ENCODE results near the gene PRKAB1.
"Not testable (repeated sequence)": the region's sequence is repeated elsewhere in the genome, so short reads cannot be mapped to it uniquely, and the experiment has no call there.

The PRKAB1 gene, protein sequence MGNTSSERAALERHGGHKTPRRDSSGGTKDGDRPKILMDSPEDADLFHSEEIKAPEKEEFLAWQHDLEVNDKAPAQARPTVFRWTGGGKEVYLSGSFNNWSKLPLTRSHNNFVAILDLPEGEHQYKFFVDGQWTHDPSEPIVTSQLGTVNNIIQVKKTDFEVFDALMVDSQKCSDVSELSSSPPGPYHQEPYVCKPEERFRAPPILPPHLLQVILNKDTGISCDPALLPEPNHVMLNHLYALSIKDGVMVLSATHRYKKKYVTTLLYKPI

DNA sequence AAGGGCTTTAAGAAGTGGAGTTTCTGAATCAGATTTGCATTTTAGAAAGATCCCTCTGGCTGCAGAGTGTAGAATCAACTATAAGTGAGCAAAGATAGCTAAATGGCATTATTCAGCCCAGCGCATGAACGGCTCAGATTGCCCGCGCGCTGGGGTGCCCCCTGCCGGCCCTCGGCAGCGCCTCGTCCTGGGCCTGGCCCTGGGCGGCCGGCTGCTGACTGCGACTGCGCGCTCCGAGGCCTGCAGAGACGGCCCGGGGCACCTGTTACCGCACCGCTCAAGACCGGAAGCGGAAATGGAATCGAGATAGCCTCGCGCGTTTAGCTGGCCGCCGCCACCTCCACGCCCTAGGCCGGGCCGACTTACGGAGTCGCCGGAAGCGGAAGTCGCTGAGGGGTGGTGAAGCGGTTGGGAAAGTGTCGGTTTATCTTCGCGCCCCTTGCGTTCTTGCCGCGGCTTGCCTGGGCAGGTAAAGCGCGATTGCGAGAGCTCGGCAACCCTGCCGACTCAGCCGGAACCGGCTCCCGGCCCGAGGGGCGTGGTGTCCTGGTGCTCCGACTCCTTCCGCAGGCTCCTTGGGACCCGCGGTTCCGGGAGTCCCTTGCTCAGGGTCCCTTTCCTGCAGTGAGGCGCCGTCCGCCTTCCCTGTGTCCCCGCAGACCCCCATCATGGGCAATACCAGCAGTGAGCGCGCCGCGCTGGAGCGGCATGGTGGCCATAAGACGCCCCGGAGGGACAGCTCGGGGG, at the start of gene PRKAB1:
Gene PRKAB1 (plus strand): TSS at position 557 of the 747 bp plus-strand sequence. CDS start 112 bp downstream, at position 669.
- H3K4me3 ChIP-seq (ENCODE audit: low read depth, low read length): peak within 1 kb of the TSS; percentile 90
- DNase-seq (ENCODE audit: low read depth): peak; percentile 94
- TF ChIP-seq, protein P1, sequence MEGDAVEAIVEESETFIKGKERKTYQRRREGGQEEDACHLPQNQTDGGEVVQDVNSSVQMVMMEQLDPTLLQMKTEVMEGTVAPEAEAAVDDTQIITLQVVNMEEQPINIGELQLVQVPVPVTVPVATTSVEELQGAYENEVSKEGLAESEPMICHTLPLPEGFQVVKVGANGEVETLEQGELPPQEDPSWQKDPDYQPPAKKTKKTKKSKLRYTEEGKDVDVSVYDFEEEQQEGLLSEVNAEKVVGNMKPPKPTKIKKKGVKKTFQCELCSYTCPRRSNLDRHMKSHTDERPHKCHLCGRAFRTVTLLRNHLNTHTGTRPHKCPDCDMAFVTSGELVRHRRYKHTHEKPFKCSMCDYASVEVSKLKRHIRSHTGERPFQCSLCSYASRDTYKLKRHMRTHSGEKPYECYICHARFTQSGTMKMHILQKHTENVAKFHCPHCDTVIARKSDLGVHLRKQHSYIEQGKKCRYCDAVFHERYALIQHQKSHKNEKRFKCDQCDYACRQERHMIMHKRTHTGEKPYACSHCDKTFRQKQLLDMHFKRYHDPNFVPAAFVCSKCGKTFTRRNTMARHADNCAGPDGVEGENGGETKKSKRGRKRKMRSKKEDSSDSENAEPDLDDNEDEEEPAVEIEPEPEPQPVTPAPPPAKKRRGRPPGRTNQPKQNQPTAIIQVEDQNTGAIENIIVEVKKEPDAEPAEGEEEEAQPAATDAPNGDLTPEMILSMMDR (IDR thresholded peaks at IDR 0.05; ENCODE audit: control insufficient read depth, extremely low read depth, insufficient read depth): peak; percentile 89

DNA sequence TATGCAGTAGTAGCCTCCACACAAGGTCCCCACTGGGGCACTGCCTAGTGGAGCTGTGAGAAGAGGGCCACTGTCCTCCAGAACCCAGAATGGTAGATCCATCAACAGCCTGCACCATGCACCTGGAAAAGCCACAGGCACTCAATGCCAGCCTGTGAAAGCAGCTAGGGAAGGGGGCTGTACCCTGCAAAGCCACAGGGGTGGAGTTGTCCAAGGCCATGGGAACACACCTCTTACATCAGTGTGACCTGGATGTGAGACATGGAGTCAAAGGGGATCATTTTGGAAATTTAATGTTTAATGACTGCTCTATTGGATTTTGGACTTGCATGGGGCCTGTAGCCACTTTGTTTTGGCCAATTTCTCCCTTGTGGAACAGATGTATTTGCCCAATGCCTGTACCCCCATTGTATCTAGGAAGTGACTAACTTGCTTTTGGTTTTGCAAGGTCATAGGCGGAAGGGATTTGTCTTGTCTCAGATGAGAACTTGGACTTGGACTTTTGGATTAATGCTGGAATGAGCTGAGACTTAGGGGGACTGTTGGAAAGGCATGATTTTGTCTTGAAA, 49.5 kb upstream of the PRKAB1 start:
- not testable (repeated sequence) for DNase-seq (ENCODE audit: low read depth)

DNA sequence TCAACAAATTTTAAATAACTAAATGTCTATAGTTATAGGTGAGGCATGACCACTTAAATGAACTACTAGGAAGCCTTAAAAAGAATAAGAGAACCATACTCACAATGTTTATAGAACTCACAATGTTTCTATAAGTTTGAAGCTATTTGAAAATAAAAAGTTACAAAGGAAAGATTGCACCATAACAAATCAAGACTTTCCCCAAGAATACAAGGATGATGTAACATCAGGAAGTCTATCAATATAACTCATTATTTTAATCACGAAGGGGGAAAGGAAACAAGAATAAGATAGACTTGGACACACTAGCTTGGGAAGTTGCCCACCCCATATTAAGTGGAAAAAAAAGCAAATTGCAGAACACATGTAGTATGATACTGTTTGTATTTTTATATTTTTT, 47.4 kb upstream of the PRKAB1 start:
- DNase-seq (ENCODE audit: low read depth): no peak
- TF ChIP-seq, protein P1 (IDR thresholded peaks at IDR 0.05; ENCODE audit: control insufficient read depth, extremely low read depth, insufficient read depth): no peak
- H3K4me3 ChIP-seq (ENCODE audit: low read depth, low read length): no peak overlapping the region

More for the DNA sequence above, 49.5 kb upstream of the PRKAB1 start:
- not testable (repeated sequence) for H3K4me3 ChIP-seq (ENCODE audit: low read depth, low read length)

DNA sequence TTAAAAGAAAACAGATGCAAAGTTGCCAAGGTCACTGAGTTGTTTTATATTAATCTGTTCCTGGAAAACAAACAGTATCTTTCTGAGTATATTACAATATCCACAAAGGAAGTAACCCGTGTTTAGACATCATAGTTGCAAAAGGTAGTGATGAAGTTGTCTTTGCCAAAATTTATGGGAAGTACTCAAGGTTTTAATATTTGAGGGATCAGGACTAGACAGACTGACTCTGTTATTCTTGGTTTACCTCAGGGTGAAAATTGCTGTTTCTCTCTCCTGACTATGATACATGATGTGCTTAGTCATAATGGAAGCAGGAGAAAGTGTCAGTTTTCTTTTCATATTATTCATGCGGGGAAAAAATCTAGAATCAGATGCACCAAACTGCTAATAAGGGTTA, 46.1 kb upstream of the PRKAB1 start:
- DNase-seq (ENCODE audit: low read depth): peak; percentile 19
- TF ChIP-seq, protein P1 (IDR thresholded peaks at IDR 0.05; ENCODE audit: control insufficient read depth, extremely low read depth, insufficient read depth): no peak
- no peak overlapping the region for H3K4me3 ChIP-seq (ENCODE audit: low read depth, low read length)

DNA sequence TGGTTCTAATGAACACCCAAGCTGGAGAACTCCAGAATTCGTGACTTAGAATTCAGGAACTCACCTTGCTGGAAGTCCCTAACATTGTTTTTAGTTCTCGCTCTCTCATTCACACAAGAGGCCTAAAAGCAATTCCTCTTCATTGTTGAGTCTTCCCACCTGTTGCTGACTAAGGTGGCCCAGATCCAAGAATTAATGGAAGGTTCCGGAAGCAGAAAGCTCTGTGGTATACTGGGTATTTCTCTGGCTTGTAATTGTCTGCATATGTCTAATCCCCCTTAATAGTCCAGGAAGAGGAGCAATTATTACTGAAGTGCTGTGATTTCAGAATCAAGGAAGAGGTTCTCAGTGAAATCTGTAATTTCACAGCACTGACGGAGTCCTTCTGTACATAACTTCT, 43.0 kb upstream of the PRKAB1 start:
- H3K4me3 ChIP-seq (ENCODE audit: low read depth, low read length): no peak overlapping the region
- TF ChIP-seq, protein P1 (IDR thresholded peaks at IDR 0.05; ENCODE audit: control insufficient read depth, extremely low read depth, insufficient read depth): no peak
- DNase-seq (ENCODE audit: low read depth): no peak

DNA sequence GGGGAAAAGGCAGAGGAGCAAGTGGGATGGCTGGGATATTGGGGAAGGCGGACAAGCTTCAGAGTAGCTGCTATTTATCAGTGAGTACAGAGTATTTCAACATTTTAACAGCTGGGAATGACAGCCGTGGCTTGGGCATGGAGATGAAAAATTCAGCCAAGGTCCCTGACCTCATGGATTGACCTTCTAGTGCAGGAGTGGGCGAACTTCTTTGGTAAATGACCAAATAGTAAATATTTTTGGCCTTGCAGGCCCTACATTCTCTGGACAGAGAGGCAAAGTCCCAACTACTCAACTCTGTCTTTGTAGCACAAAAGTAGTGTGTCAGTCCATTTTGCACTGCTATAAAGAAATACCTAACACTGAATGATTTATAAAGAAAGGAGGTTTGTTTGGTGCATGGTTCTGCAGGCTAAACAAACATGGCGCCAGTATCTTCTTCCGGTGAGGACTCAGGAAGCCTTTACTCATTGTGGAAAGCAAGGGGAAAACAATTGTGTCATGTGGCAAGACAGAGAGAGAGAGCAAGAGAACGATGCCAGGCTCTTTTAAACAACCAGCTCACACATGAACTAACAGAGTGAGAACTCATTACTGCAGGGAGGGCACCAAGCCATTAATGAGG, 40.8 kb upstream of the PRKAB1 start:
- no peak overlapping the region for H3K4me3 ChIP-seq (ENCODE audit: low read depth, low read length)
- TF ChIP-seq, protein P1 (IDR thresholded peaks at IDR 0.05; ENCODE audit: control insufficient read depth, extremely low read depth, insufficient read depth): no peak
- no peak for DNase-seq (ENCODE audit: low read depth)

DNA sequence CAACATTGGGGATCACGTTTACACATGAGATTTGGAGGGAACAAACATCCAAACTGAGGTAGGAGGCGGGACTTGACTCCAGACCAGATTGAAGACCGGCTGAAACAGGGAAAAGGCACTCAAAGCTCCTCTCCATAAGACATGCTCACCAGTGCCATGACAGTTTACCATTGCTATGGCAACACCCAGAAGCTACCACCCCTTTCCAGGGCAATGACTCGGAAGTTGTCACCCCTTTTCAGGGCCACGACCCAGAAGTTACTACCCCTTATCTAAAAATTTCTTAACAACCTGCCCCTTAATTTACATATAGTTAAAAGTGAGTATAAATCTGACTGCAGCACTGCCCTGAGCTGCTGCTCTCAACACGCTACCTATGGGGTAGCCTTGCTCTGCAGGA, 40.2 kb upstream of the PRKAB1 start:
- no peak overlapping the region for H3K4me3 ChIP-seq (ENCODE audit: low read depth, low read length)
- TF ChIP-seq, protein P1 (IDR thresholded peaks at IDR 0.05; ENCODE audit: control insufficient read depth, extremely low read depth, insufficient read depth): no peak
- DNase-seq (ENCODE audit: low read depth): no peak

Measured in LNCaP clone FGC (cell line).